Measurements from ENCODE around the gene OR6J1.
"Not testable (repeated sequence)": the region's sequence is repeated elsewhere in the genome, so short reads cannot be mapped to it uniquely, and the experiment has no call there.

OR6J1 gene

GRCh38 chr14:22650960-22651521 is 6.9 kb upstream of the OR6J1 start:
- peak; percentile 41 for DNase-seq

GRCh38 chr14:22650046-22650739 is 6.0 kb upstream of the OR6J1 start:
- DNase-seq, result no peak

- no peak for DNase-seq
Observed at GRCh38 chr14:22648506-22648905, 4.4 kb upstream of the OR6J1 start.

DNA sequence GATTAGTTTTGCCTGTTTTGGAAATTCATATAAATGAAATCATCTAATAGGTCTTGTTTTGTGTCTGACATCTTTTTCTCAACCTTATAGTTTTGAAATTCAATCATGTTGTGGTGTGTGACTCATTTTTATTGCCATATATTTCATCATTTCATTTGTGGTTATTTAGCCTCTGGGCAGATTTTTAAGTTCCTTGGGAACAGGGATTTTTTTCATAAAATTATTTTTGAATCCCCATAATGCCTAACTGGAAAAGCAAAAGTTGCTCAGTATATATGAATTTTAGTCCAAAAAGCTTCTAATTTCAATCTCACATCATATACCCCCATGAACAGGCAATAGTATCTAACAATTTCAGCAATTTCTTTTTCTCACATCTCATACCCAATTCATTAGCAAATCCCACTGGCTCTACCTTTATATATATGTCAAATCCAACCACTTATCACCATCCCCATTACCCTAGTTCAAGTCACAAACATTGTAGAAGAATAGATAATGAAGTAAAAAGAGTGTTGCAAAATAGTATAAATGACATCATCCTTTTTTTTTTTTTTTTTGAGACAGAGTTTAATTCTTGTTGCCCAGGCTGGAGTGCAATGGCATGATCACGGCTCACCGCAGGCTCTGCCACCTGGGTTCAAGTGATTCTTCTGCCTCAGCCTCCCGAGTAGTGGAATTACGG is 2.6 kb upstream of the OR6J1 start:
- DNase-seq, result peak; percentile 82

GRCh38 chr14:22641846-22642245 is 2.3 kb downstream of the OR6J1 start:
- no peak for DNase-seq

- DNase-seq, result no peak
Observed at GRCh38 chr14:22640192-22640591, 4.0 kb downstream of the OR6J1 start.

- DNase-seq, result not testable (repeated sequence)
Observed at GRCh38 chr14:22635980-22636379, 8.2 kb downstream of the OR6J1 start.

DNA sequence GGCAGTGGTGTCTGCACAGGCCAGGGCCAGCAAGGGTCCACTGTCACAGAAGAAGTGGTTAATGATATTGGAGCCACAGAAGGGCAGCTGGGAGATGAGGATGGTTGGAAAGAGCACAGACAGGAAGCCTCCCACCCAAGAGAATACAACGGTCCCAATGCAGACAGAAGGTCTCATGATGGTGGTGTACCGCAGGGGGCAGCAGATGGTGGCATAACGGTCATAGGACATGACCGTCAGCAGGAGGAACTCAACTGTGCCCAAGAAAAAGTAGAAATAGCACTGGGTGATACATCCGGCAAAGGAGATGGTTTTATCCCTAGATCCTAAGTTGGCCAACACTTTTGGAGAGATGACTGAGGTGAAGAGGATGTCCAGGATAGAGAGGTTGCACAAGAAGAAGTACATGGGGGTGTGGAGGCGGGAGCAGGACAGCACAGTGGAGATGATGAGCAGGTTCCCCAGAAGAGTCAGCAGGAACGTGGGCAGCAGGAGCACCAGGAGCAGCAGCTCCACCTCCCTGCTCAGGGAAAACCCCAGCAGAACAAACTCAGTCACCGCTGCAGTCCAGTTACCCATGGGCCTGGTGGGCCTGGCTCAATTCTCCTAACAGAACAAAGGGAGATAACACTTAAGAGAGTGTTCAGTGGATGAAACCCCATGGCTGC is 9.8 kb downstream of the OR6J1 start:
- no peak for DNase-seq

GRCh38 chr14:22630486-22630885 is 13.7 kb downstream of the OR6J1 start:
- DNase-seq, result peak; percentile 65

DNA sequence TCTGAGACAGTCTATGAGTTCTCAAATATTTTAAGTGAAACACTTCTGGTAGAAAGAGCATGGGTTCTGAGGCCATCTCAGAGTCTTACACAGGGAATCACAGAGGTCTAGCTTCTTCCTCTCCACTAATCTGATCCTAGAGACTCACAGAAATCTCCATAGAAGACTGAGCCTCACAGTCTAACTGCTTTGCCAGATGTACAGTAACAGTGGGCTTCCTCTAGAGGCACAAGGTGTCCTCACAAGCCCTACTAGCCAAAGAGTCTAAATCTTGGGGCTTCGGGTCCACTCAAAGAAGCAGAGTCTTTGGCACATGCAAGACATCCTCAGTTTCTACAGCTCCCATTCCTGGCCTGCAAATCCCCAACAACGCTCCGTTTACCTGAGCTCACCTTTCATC is 14.1 kb downstream of the OR6J1 start:
- DNase-seq, result no peak

DNA sequence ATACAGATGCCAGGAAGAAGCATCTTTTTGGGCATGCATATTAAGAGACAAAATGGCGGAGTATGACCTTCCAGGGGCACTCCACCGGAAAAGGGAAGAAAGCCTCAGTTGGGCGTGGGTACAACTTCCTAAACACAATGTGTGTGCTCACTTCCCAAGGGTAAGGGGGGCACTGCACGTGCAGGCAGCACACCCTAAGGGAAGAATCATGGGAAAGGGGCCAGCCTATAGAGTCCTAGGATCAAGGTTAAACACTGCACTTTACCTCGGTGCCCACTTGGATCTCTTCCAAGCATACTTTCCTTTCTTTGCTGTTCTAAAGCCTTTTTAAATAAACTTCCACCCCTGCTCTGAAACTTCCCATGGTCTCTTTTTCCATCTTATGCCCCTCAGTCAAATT is 14.8 kb downstream of the OR6J1 start:
- DNase-seq, result no peak

- DNase-seq, result no peak
Observed at GRCh38 chr14:22627506-22628263, 16.5 kb downstream of the OR6J1 start.

DNA sequence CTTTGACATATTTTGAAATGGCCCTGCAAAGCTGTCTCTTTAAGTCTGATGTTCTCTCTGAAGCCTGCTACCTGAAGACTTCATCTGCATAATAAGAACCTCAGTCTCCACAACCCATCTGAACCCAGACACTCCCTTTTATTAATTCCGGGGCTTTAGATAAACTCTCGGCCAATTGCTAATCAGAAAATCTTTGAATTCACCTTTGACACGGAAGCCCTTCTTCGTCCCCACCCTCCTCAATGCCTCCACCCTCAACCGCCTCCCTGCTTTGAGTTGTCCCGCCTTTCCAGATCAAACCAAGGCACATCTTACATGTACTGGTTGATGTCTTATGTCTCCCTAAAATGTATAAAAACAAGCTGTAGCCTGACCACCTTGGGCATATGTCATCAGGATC is 17.6 kb downstream of the OR6J1 start:
- DNase-seq, result no peak

GRCh38 chr14:22623047-22623446 is 21.1 kb downstream of the OR6J1 start:
- DNase-seq, result no peak

- DNase-seq, result peak; percentile 30
Observed at GRCh38 chr14:22622255-22622654, 21.9 kb downstream of the OR6J1 start.

DNA sequence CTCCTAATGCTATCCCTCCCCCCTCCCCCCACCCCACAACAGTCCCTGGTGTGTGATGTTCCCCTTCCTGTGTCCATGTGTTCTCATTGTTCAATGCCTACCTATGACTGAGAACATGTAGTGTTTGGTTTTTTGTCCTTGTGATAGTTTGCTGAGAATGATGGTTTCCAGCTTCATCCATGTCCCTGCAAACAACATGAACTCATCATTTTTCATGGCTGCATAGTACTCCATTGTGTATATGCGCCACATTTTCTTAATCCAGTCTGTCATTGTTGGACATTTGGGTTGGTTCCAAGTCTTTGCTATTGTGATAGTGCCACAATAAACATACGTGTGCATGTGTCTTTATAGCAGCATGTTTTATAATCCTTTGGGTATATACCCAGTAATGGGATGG is 28.4 kb downstream of the OR6J1 start:
- not testable (repeated sequence) for DNase-seq

GRCh38 chr14:22614240-22614799 is 29.8 kb downstream of the OR6J1 start:
- DNase-seq, result peak; percentile 98

GRCh38 chr14:22613736-22614239 is 30.4 kb downstream of the OR6J1 start:
- DNase-seq, result no peak

GRCh38 chr14:22613106-22613695 is 31.0 kb downstream of the OR6J1 start:
- DNase-seq, result peak; percentile 24

- no peak for DNase-seq
Observed at GRCh38 chr14:22610931-22611330, 33.2 kb downstream of the OR6J1 start.

- DNase-seq, result no peak
Observed at GRCh38 chr14:22607291-22607690, 36.9 kb downstream of the OR6J1 start.

DNA sequence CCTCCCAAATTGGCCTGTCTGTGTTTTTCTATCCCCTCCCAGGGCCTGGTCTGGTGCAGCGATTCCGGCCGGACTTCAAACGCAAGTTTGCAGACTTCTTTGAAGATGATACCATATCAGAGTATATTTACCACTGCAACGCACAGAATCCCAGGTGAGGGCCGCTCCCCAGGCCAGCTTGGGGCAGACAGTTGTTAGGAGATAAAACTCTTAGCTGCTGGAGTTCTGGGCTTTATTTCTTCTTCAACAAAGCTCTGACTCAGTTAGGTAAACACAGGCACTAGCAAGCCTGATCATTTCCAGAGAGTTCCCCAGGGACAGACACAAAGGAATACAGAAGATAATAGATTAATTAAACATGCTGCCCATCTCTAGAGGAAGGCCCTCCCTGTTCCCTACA is 37.8 kb downstream of the OR6J1 start:
- peak; percentile 58 for DNase-seq

Data from fibroblast of skin of back (primary cell).